ENCODE measurements around the gene GGN.
A peak's percentile ranks its signal among the peaks of the same experiment; 100 is the strongest.
"Not testable (repeated sequence)": the region's sequence is repeated elsewhere in the genome, so short reads cannot be mapped to it uniquely, and the experiment has no call there.

GGN gene

DNA sequence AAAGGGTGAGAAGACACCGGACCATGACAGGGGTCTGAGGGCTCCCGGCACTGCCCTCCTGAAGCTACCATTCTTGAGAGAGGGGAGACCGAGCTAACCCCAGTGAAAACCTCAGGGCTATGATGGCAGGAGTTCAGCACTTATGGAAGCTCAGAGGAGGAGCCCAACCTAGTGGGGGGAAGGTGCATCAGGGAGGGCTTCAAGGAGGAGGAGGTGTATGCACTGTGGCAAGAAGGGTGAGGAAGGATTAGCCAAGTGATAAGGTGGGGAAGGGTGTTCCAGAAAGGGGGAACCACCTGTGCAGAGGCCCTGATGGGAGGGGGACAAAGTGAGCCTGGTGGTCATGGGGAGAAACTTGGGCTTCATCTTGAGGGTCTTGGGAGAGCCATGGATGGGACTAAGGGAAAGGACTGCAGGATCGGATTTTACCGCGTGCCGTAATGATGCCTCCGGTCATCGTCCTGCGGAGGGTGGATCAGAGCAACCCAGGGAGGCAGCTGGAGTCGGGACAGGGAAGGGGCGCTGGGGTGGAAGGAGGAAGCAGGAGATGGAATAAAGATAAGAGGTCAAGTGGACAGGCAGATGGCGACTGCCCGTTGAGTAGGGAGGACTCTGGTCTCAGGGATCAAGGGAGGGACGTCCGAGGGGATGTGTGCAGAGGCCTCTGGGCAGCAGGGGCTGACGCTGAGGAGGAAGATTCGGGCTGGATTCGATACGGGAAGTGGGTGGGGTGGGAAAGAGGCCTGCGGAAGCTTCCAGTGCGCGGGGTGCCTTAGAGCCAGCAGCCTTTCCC lies 26.8 kb downstream of the GGN start:
- DNase-seq: no peak

DNA sequence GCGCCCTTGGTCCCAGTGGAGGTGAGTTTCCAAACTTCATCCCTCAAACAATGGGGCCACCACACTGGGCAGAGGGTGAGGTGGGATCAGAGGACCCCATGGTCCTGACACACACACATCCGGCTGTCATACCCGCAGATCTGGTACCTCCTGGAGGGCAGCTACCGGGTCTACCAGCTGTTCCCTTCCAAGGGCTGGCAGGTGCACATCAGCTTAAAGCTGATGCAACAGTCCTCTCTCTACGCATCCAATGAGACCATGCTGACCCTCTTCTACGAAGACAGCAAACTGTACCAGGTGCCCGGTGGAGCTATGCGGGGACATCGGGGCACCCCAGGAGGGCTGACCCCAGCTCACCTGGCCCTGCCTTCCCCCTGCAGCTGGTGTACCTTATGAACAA lies 27.5 kb downstream of the GGN start:
- no peak for DNase-seq

- no peak for DNase-seq
Observed at GRCh38 chr19:38359242-38360021, 28.4 kb downstream of the GGN start.

GRCh38 chr19:38358071-38358470 lies 29.8 kb downstream of the GGN start:
- DNase-seq: no peak

DNA sequence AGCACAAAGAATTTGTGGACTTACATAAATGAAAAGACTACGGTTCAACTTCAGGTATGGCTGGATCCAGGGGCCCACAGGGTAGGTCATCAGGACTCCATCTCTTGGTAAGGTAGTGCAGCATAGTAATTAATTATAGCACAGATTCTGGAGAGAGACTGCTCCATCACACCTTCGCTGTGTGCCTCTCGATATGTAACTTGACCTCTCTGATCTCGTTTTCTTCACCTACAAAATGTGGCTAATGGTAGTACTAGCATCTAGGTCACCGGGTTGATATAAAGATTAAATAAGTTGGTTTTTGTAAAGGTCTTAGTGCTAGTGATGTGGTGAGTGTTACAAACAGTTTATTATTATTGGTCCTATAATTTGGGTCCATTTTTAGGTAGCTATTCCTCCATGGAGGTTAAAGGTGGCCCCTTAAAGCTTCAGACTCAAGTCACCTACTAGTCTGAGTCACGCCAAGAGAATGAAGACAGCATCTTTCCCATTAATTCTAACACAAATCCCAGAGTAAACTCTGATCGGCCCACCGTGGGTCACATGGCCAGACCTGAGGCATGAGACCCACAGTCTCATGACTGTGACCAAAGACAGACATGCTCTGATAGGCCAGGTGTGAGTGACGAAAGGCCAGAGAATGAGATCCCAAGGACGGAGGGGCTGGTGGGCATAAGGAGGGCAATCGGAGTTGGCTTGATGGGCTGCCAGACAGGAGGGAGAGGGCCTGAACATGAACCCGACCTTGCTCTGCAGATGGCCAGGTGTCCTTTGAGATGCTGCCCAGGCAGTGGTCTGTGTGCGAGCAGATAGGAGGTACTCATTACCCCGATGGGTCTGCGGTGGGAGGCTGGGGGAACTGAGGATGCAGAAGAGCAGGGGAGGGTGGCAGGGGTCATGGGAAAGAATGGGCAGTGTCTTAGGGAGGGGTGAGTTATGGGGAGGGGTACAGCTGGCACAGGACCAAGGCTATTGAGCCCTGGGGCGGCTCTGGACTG lies 31.8 kb downstream of the GGN start:
- DNase-seq: no peak

DNA sequence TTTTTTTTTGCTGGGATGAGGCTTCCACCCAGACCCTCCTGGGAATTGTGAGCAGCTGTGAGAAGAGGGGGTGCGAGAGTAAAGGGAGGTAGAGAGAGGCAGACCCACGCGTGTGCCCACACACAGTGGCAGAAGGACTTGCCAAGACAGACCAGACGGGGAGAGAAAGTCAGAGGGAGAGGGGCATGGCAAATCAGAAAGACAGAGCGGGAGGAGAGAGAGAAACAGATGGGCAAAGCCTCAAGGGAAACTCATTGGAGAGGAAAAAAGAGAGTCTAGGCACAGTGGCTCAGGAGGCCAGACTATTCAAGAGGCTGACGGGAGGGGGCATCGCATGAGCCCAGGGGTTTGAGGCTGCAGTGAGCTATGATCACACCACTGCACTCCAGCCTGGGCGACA lies 35.2 kb downstream of the GGN start:
- no peak for DNase-seq

DNA sequence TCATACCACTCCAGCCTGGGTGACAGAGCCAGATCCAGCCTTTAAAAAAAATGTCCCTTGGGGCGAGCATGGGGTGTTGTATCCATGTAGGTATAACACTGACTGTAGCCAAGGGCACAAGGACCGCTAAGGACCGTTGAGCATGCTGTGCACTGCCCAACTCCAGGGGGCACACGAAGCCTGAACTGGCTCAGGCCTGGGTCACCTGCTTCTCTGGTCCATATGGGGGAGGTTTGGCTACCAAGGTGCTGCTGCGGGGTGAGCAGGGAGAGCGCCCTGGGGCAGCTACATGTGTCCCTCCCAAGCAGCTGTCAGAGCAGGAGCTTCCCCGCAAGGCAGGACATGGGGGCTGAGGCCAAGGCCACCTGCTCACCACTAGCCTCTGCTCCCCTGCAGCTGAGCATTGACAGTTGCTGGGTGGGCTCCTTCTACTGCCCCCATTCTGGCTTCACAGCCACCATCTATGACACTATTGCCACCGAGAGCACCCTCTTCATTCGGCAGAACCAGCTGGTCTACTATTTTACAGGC lies 35.9 kb downstream of the GGN start:
- DNase-seq: no peak

DNA sequence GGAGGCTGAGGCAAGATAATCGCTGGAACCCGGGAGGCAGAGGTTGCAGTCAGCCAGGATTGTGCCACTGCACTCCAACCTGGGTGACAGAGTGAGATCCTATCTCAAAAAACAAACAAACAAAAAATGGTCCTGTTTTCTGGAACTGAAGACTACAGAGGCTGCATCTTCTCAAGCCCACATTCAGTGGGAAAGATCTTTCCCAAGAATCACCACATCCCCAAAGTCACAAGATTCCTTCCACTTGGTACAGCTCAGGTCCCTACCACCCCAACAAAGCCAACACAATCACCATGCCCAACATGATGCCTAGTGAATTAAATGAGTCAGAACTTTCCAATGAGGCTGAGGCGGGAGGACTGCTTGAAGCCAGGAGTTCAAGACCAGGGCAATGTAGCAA lies 37.0 kb downstream of the GGN start:
- DNase-seq: no peak

DNA sequence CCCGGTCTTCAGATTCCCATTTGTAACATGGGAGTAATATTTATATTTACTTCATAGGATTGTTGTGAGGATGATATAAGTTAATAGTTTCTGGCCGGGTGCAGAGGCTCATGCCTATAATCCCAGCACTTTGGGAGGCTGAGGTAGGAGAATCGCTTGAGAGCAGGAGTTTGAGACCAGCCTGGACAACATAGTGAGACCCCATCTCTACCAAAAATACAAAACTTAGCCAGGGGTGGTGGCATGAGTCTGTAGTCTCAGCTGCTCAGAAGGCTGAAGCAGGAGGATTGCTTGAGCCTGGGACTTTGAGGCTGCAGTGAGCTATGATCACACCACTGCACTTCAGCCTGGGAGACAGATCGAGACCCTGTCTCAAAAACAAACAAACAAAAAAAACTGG lies 41.0 kb downstream of the GGN start:
- no peak for DNase-seq

- no peak for DNase-seq
Observed at GRCh38 chr19:38340927-38341326, 46.9 kb downstream of the GGN start.

- not testable (repeated sequence) for DNase-seq
Observed at GRCh38 chr19:38339011-38339410, 48.8 kb downstream of the GGN start.

DNA sequence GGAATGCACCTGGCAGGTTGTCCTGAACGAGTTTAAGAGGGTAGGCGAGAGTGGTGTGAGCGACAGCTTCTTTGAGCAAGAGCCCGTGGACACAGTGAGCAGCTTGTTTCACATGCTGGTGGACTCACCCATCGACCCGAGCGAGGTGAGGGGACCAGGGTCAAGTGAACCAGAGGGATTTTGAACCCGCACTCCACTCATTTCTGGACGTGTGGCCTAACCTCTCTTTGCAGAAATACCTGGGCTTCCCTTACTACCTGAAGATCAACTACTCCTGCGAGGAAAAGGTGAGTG lies 50.5 kb downstream of the GGN start:
- no peak for DNase-seq

DNA sequence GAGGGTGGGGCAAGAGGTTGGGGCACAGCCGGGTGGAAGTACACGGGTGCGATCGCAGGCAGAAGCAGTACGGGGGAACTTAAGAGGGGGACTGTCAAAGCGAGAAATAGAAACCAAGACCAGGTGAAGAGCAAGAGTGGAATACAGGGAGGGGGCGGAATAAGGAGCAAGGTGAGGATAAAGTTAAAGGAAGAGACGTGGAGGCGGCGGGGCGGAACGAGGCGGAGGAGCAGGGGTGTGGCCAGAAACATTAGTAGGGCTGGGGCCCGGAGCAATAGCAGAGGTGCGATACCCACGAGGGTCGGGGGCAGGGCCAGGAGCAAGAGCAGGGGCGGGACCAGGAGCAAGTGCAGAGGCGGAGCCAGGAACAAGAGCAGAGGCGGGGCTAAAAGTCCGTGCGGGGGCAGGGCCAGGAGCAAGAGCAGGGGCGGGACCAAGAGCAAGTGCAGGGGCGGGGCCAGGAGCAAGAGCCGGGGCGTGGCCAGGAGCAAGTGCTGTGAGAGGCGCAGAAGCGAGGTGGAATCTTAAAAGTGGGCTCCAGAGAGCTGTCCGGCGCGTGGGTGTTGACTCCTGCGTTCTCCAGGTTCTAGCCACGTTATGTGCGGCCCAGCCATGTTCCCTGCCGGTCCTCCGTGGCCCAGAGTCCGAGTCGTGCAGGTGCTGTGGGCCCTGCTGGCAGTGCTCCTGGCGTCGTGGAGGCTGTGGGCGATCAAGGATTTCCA lies 51.0 kb downstream of the GGN start:
- DNase-seq: peak; percentile 97 to 98

- DNase-seq: peak; percentile 96 to 97
Observed at GRCh38 chr19:38335949-38336637, 51.7 kb downstream of the GGN start.

Measured in activated CD4-positive, alpha-beta T cell treated with anti-CD3 and anti-CD28 coated beads, Interleukin-2, amount 50 U/mL, for 48 hours (primary cell).